Hepatocyte (in vitro differentiated cells): ENCODE data around the gene GPATCH11.

ENCODE experiments used
- CTCF ChIP-seq: fragments of 200-600 bp; sonication (generic); IDR thresholded peaks from 2 replicates; pipeline ENCODE4 v1.5.1; 2016; ENCODE audit warnings: antibody characterized with exemption, mild to moderate bottlenecking; ENCODE audit not compliant: poor library complexity
- EZH2 ChIP-seq: fragments of 200-600 bp; sonication (generic); IDR thresholded peaks from 2 replicates; pipeline ENCODE4 v1.6.1; 2016; ENCODE audit warnings: antibody characterized with exemption, mild to moderate bottlenecking, borderline replicate concordance

GRCh38 chr2:37100054-37100453 lies 15.7 kb downstream of the GPATCH11 start:
- TF ChIP-seq CTCF (no peak), EZH2 (no peak)
